Hepatocyte (in vitro differentiated cells): ENCODE data around the gene MAP3K4. TPM values are rescaled to one million over a fixed set of nuclear protein-coding genes. Genes with fewer than 3 reads are reported as not detected.

Experiments
- DNase-seq: peaks from one replicate; pipeline ENCODE4 v3.0.0-alpha.2; 2016; ENCODE audit warnings: low spot score
- H2AFZ ChIP-seq: fragments of 200-600 bp; sonication (generic); 2 replicates; pipeline ENCODE4 v1.6.0; 2016; ENCODE audit warnings: antibody characterized with exemption, mild to moderate bottlenecking
- H3K27ac ChIP-seq: fragments of 200-600 bp; sonication (generic); 2 replicates; pipeline ENCODE4 v1.5.1; 2016; ENCODE audit warnings: mild to moderate bottlenecking
- H3K27me3 ChIP-seq: fragments of 200-600 bp; sonication (generic); 2 replicates; pipeline ENCODE4 v1.6.1; 2016
- H3K36me3 ChIP-seq: fragments of 200-600 bp; sonication (generic); replicated peaks from 2 replicates; pipeline ENCODE4 v1.5.1; 2016; ENCODE audit warnings: low read depth; ENCODE audit not compliant: insufficient read depth
- H3K4me1 ChIP-seq: fragments of 200-600 bp; sonication (generic); 2 replicates; pipeline ENCODE4 v1.5.1; 2016; ENCODE audit warnings: mild to moderate bottlenecking, moderate library complexity; ENCODE audit not compliant: insufficient read depth
- H3K4me2 ChIP-seq: fragments of 200-600 bp; sonication (generic); 2 replicates; pipeline ENCODE4 v1.6.0; 2016
- H3K4me3 ChIP-seq: fragments of 200-600 bp; sonication (generic); 2 replicates; pipeline ENCODE4 v1.5.1; 2016; ENCODE audit warnings: mild to moderate bottlenecking
- H3K79me2 ChIP-seq: fragments of 200-600 bp; sonication (generic); 2 replicates; pipeline ENCODE4 v1.6.0; 2017; ENCODE audit warnings: mild to moderate bottlenecking
- H3K9me2 ChIP-seq: fragments of 200-600 bp; sonication (generic); replicated peaks from 2 replicates; pipeline ENCODE4 v1.6.0; 2017; ENCODE audit warnings: mild to moderate bottlenecking; ENCODE audit not compliant: insufficient read depth
- H3K9me3 ChIP-seq: fragments of 200-600 bp; sonication (generic); 2 replicates; pipeline ENCODE4 v1.5.1; 2016; ENCODE audit warnings: low read depth, mild to moderate bottlenecking
- H4K20me1 ChIP-seq: fragments of 200-600 bp; sonication (generic); 2 replicates; pipeline ENCODE4 v1.6.0; 2016; ENCODE audit warnings: mild to moderate bottlenecking; ENCODE audit not compliant: insufficient read depth, poor library complexity, severe bottlenecking
- EZH2 ChIP-seq: fragments of 200-600 bp; sonication (generic); IDR thresholded peaks from 2 replicates; pipeline ENCODE4 v1.6.1; 2016; ENCODE audit warnings: antibody characterized with exemption, mild to moderate bottlenecking, borderline replicate concordance
- EZH2phosphoT487 ChIP-seq: fragments of 200-600 bp; sonication (generic); IDR thresholded peaks from one replicate; pipeline ENCODE4 v1.6.1; 2018; ENCODE audit warnings: antibody characterized with exemption, mild to moderate bottlenecking, low read depth, moderate library complexity; ENCODE audit not compliant: unreplicated experiment, severe bottlenecking
- WGBS: methylation state at CpG from one replicate; pipeline ENCODE4 v1.1.6; 2016; ENCODE audit warnings: low lambda C conversion rate; ENCODE audit errors: missing lambda C conversion rate; 5-methylcytosine and 5-hydroxymethylcytosine counted together
- polyA plus RNA-seq: library from polyadenylated mRNA; unstranded; fragments of >200 nt; fragmentation: Nextera tagmentation; extraction: Ambion mirVana; gene quantifications from 2 replicates; pipeline ENCODE4 v1.2.1, GENCODE V29; 2016
- total RNA-seq: library from RNA; depleted of rRNA; stranded (reverse); fragments of >200 nt; gene quantifications from 2 replicates; pipeline ENCODE4 v1.2.3, GENCODE V29; 2014
- TF ChIP-seq, protein P1 (sequence below): fragments of 200-600 bp; sonication (generic); IDR thresholded peaks from 2 replicates; pipeline ENCODE4 v1.5.1; 2016; ENCODE audit warnings: antibody characterized with exemption, mild to moderate bottlenecking; ENCODE audit not compliant: poor library complexity

Gene MAP3K4
- total and polyA plus RNA-seq, 2 experiments from 2014 or later = 10.9 to 21.5 TPM

GRCh38 chr6:161067749-161068148, 76.2 kb downstream of the MAP3K4 start:
- no peaks in the 10 kb centered on the region for H4K20me1 ChIP-seq
- H3K9me3 ChIP-seq = no peaks in the 10 kb centered on the region
- no peak for DNase-seq
- TF ChIP-seq EZH2phosphoT487 (no peak), EZH2 (no peak)
- TF ChIP-seq, protein P1, sequence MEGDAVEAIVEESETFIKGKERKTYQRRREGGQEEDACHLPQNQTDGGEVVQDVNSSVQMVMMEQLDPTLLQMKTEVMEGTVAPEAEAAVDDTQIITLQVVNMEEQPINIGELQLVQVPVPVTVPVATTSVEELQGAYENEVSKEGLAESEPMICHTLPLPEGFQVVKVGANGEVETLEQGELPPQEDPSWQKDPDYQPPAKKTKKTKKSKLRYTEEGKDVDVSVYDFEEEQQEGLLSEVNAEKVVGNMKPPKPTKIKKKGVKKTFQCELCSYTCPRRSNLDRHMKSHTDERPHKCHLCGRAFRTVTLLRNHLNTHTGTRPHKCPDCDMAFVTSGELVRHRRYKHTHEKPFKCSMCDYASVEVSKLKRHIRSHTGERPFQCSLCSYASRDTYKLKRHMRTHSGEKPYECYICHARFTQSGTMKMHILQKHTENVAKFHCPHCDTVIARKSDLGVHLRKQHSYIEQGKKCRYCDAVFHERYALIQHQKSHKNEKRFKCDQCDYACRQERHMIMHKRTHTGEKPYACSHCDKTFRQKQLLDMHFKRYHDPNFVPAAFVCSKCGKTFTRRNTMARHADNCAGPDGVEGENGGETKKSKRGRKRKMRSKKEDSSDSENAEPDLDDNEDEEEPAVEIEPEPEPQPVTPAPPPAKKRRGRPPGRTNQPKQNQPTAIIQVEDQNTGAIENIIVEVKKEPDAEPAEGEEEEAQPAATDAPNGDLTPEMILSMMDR = no peak
- H3K9me2 ChIP-seq = no peaks in the 10 kb centered on the region
- H3K79me2 ChIP-seq = no peaks in the 10 kb centered on the region
- H3K4me1 ChIP-seq = no peaks in the 10 kb centered on the region
- H3K4me2 ChIP-seq = no peak overlapping the region
- no peak overlapping the region for H3K4me3 ChIP-seq
- no peaks in the 10 kb centered on the region for H3K36me3 ChIP-seq
- H3K27me3 ChIP-seq = no peaks in the 10 kb centered on the region
- H3K27ac ChIP-seq = no peak overlapping the region
- WGBS = 63% methylated on average over 3 of the region's 3 CpGs
- H2AFZ ChIP-seq = no peak overlapping the region

DNA sequence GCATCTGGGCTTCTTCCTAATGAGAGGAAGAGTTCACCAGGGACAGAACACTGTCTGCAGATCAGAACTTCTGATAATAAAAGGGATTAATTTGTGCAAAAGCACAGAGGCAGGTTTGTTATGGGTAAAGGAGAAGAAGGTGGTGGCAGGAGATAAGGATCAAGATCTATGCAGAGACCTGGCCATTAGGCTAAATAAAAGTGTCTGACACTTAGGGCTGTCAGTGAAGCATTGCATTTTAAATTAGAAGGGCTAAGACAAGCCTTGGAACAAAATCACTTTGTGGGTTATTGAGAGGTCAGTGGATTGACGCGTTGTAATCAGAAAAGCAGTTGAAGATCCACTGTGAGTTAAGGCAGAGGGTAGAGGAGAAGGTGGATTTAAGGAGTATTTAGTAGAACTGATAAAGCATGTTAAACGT, 76.8 kb downstream of the MAP3K4 start:
- H3K27ac ChIP-seq = no peak overlapping the region
- no peaks in the 10 kb centered on the region for H4K20me1 ChIP-seq
- no peak overlapping the region for H3K4me3 ChIP-seq
- no peak overlapping the region for H3K4me2 ChIP-seq
- H3K36me3 ChIP-seq = no peaks in the 10 kb centered on the region
- no peaks in the 10 kb centered on the region for H3K9me3 ChIP-seq
- no peak overlapping the region for H2AFZ ChIP-seq
- H3K4me1 ChIP-seq = no peaks in the 10 kb centered on the region
- WGBS = 31% methylated on average over 3 of the region's 3 CpGs
- no peaks in the 10 kb centered on the region for H3K9me2 ChIP-seq
- no peak for DNase-seq
- H3K27me3 ChIP-seq = no peaks in the 10 kb centered on the region
- H3K79me2 ChIP-seq = no peaks in the 10 kb centered on the region
- no peak for TF ChIP-seq EZH2phosphoT487
- TF ChIP-seq EZH2 = no peak
- TF ChIP-seq, protein P1 = no peak

- no peaks in the 10 kb centered on the region for H3K36me3 ChIP-seq
- no peak overlapping the region for H3K4me2 ChIP-seq
- H2AFZ ChIP-seq = no peak overlapping the region
- no peaks in the 10 kb centered on the region for H4K20me1 ChIP-seq
- no peaks in the 10 kb centered on the region for H3K9me2 ChIP-seq
- no peak for DNase-seq
- H3K9me3 ChIP-seq = no peaks in the 10 kb centered on the region
- H3K79me2 ChIP-seq = no peaks in the 10 kb centered on the region
- no peaks in the 10 kb centered on the region for H3K27me3 ChIP-seq
- H3K27ac ChIP-seq = no peak overlapping the region
- TF ChIP-seq EZH2 (no peak), EZH2phosphoT487 (no peak)
- TF ChIP-seq, protein P1 = no peak
- H3K4me3 ChIP-seq = no peak overlapping the region
- WGBS = 86% methylated on average over 5 of the region's 5 CpGs
- peaks cover 2% of the 10 kb centered on the region for H3K4me1 ChIP-seq
Measured at GRCh38 chr6:161073930-161074329, 82.4 kb downstream of the MAP3K4 start.
